GM18519 (cell line): ENCODE results near the gene MICU2.
A peak's percentile ranks its signal among the peaks of the same experiment; 100 is the strongest.

Experiments
- ATAC-seq: cut with Tn5 transposase; IDR thresholded peaks from one replicate; pipeline ENCODE4 v1.9.1; 2021; ENCODE audit warnings: mild to moderate bottlenecking, moderate library complexity; ENCODE audit not compliant: unreplicated experiment, low FRiP score

Gene MICU2

GRCh38 chr13:21504379-21504778, 99.6 kb downstream of the MICU2 start:
- no peak for ATAC-seq

GRCh38 chr13:21501686-21502085, 102.3 kb downstream of the MICU2 start:
- ATAC-seq, result no peak

- ATAC-seq, result no peak
Measured at GRCh38 chr13:21486322-21486721, 117.6 kb downstream of the MICU2 start.

GRCh38 chr13:21483748-21484147, 120.2 kb downstream of the MICU2 start:
- ATAC-seq, result no peak

GRCh38 chr13:21481359-21481758, 122.6 kb downstream of the MICU2 start:
- ATAC-seq, result no peak

- ATAC-seq, result no peak
Measured at GRCh38 chr13:21478881-21479808, 124.8 kb downstream of the MICU2 start.

GRCh38 chr13:21476893-21477472, 127.0 kb downstream of the MICU2 start:
- peak; percentile 79 for ATAC-seq

- no peak for ATAC-seq
Measured at GRCh38 chr13:21475115-21475514, 128.9 kb downstream of the MICU2 start.

GRCh38 chr13:21470785-21471184, 133.2 kb downstream of the MICU2 start:
- no peak for ATAC-seq

- ATAC-seq, result no peak
Measured at GRCh38 chr13:21466527-21466926, 137.4 kb downstream of the MICU2 start.

- no peak for ATAC-seq
Measured at GRCh38 chr13:21465710-21466160, 138.2 kb downstream of the MICU2 start.

- ATAC-seq, result no peak
Measured at GRCh38 chr13:21463424-21463823, 140.5 kb downstream of the MICU2 start.

- no peak for ATAC-seq
Measured at GRCh38 chr13:21461131-21461530, 142.8 kb downstream of the MICU2 start.

GRCh38 chr13:21458813-21459701, 144.9 kb downstream of the MICU2 start, which contains the start of gene ZDHHC20:
TSS of gene ZDHHC20 (minus strand) at chr13:21459303. CDS start at chr13:21459171, 132 bp downstream.
- ATAC-seq, result peak; percentile 65

GRCh38 chr13:21458451-21458812, 145.5 kb downstream of the MICU2 start:
- ATAC-seq, result peak; percentile 30

GRCh38 chr13:21453387-21454081, 150.4 kb downstream of the MICU2 start:
- no peak for ATAC-seq

GRCh38 chr13:21450936-21451335, 153.0 kb downstream of the MICU2 start:
- ATAC-seq, result no peak

- ATAC-seq, result no peak
Measured at GRCh38 chr13:21446656-21447055, 157.3 kb downstream of the MICU2 start.

GRCh38 chr13:21445759-21446158, 158.2 kb downstream of the MICU2 start:
- ATAC-seq, result no peak

GRCh38 chr13:21443171-21443570, 160.8 kb downstream of the MICU2 start:
- no peak for ATAC-seq
